Thoracic aorta (tissue), 2 donors: Measurements from ENCODE around the gene CRACDL. TPM values are rescaled to one million over a fixed set of nuclear protein-coding genes. Genes with fewer than 3 reads are reported as not detected.

ENCODE experiments used
- ATAC-seq: fragments of 150-250 bp; one replicate; pipeline ENCODE4 v1.8.0; 2017; ENCODE audit warnings: low read depth; ENCODE audit not compliant: insufficient number of reproducible peaks, low FRiP score
- DNase-seq: peaks from one replicate; pipeline ENCODE4 v3.0.0-alpha.2; 2020; ENCODE audit warnings: low spot score
- H3K27ac ChIP-seq, 2 donors: fragments of 200-600 bp; sonication (generic); 1 replicate in 1 of 2; 2 replicates in 1 of 2; pipeline ENCODE4 v1.5.1; 2016; ENCODE audit warnings: mild to moderate bottlenecking in 2 of 2, moderate library complexity in 2 of 2
- H3K27me3 ChIP-seq: fragments of 200-600 bp; sonication (generic); replicated peaks from 2 replicates; pipeline ENCODE4 v1.6.0; 2016; ENCODE audit warnings: mild to moderate bottlenecking; ENCODE audit not compliant: insufficient read depth
- H3K36me3 ChIP-seq: fragments of 200-600 bp; sonication (generic); one replicate; pipeline ENCODE4 v1.5.1; 2016
- H3K4me1 ChIP-seq, 2 donors: fragments of 200-600 bp; sonication (generic); 1 replicate in 1 of 2; 2 replicates in 1 of 2; pipeline versions ENCODE4 v1.5.1 to v1.6.0; 2016; ENCODE audit warnings: low read depth in 2 of 2, mild to moderate bottlenecking in 1 of 2; ENCODE audit not compliant: control insufficient read depth in 1 of 2
- H3K4me3 ChIP-seq: fragments of 200-600 bp; sonication (generic); 2 replicates; pipeline ENCODE4 v1.5.1; 2016; ENCODE audit warnings: mild to moderate bottlenecking
- H3K9me3 ChIP-seq: fragments of 200-600 bp; sonication (generic); 2 replicates; pipeline ENCODE4 v1.5.1; 2016
- total RNA-seq, 2 donors: library from RNA; depleted of rRNA; stranded (reverse); fragments of >200 nt; gene quantifications; one replicate each; pipeline versions ENCODE4 v1.1.0 to v1.2.3, GENCODE V29; 2016
- TF ChIP-seq, protein P1 (sequence below): fragments of 200-600 bp; sonication (generic); IDR thresholded peaks from one replicate; pipeline ENCODE4 v1.5.1; 2019; ENCODE audit warnings: antibody characterized with exemption

The CRACDL gene
- total RNA-seq, 2 donors from 2014 or later, result 1.9 to 5.9 TPM

DNA sequence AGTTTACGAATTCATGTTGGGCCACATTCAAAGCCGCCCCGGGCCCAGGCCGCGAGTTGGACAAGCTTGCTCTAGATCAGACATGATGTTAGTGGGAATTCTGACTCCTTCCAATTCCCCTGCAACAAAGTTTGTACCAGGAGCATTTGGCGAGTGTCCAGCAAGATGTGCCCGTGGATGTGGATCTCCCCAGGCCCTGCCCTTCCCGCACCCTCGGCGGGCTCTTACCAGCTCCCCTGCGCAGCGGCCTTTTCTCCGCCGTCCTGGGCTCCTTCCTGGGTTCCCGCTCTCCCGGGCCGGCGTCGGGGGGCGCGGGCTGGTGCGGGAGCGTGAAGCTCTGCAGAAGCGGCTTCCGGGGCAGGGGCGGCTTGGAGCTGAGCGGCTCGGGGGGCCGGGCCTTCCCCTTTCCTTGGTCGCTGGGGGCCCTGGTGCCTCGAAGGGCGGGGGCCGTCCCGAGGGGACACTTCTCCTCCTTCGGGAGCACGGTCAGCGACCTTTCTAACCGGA is 114.3 kb downstream of the CRACDL start:
- no peaks in the 10 kb centered on the region for H3K27me3 ChIP-seq
- TF ChIP-seq, protein P1, sequence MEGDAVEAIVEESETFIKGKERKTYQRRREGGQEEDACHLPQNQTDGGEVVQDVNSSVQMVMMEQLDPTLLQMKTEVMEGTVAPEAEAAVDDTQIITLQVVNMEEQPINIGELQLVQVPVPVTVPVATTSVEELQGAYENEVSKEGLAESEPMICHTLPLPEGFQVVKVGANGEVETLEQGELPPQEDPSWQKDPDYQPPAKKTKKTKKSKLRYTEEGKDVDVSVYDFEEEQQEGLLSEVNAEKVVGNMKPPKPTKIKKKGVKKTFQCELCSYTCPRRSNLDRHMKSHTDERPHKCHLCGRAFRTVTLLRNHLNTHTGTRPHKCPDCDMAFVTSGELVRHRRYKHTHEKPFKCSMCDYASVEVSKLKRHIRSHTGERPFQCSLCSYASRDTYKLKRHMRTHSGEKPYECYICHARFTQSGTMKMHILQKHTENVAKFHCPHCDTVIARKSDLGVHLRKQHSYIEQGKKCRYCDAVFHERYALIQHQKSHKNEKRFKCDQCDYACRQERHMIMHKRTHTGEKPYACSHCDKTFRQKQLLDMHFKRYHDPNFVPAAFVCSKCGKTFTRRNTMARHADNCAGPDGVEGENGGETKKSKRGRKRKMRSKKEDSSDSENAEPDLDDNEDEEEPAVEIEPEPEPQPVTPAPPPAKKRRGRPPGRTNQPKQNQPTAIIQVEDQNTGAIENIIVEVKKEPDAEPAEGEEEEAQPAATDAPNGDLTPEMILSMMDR, result no peak
- no peaks in the 10 kb centered on the region for H3K9me3 ChIP-seq
- ATAC-seq (no peak), DNase-seq (no peak)
- H3K36me3 ChIP-seq, result no peaks in the 10 kb centered on the region
- no peak overlapping the region for H3K4me3 ChIP-seq
- no peak overlapping the region for H3K27ac ChIP-seq
- H3K4me1 ChIP-seq, result peaks cover 4 to 36% of the 10 kb centered on the region in 2 donors

DNA sequence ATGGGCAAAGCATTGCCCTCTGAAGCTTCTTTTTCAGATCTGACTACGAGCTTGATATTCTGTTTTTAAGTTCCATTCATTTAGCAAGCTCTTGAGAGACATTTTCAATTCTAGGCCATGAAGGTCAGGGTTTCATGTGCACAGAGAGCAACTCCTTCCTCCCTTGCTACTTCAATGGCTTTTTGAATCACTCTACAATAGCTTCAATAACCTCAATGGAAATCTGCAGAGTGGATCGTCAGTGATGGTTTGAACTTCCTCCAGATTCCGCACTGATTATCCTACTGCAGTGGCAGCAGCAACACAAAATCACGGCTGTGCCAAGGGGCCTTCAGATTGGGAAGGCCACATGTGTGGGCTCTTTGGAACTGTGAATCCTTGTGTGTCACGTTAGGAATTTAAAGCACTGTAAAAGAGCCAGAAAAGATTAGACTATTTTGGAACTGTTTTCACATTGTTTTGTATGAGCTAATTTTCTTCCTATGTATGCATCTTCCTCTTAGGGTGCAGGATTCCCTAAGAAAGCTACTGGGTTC is 116.7 kb downstream of the CRACDL start:
- Histone ChIP-seq H3K4me3 (no peak overlapping the region), H3K27me3 (no peaks in the 10 kb centered on the region), H3K9me3 (no peaks in the 10 kb centered on the region), H3K27ac (no peak overlapping the region), H3K4me1 (peaks cover 4 to 25% of the 10 kb centered on the region in 2 donors), H3K36me3 (no peaks in the 10 kb centered on the region)
- DNase-seq (no peak), ATAC-seq (no peak)
- TF ChIP-seq, protein P1, result no peak

DNA sequence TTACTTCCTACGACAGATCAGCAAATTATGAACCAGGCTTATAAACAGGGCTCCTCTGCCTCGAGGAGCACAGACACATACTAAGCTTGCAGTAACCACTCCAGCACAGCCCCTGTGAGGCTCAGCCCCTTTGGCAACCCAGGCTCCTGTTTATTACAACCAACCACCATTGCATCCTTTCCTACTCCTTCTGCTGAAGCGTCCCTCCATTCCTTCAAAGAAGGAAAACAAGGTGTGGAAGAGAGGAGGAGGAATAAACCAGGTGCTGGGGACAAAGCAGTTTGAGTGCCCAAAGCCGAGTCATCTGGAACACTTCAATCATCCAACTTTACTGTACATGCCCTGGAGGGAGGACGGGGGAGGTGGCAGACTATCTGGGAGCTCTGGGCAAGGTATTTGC is 117.9 kb downstream of the CRACDL start:
- H3K4me3 ChIP-seq, result no peak overlapping the region
- H3K27ac ChIP-seq, result no peak overlapping the region
- H3K9me3 ChIP-seq, result no peaks in the 10 kb centered on the region
- H3K27me3 ChIP-seq, result no peaks in the 10 kb centered on the region
- H3K4me1 ChIP-seq, result peaks cover 0 to 17% of the 10 kb centered on the region in 2 donors
- H3K36me3 ChIP-seq, result no peaks in the 10 kb centered on the region
- ATAC-seq (no peak), DNase-seq (no peak)
- TF ChIP-seq, protein P1, result no peak

DNA sequence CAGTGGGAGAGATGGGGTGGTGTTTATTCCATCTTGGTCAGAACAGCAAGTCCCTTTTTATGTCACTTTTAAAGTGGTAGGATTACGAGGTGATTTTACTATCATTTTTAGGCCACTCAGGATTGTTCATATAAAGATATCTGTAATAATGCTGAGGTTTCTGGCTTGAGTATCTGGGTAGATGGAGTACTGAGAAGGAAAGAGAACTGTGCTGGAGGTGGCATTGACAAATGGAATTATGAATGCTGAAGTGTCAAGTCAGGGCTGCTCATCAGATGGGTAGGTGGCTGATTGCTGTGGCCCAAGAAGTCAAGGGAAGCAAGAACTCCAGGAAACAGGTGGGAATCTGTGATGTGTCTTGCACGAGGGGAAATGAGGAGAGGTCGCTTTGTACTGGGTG is 119.7 kb downstream of the CRACDL start:
- DNase-seq, result no peak
- ATAC-seq, result no peak
- TF ChIP-seq, protein P1, result no peak
- H3K36me3 ChIP-seq, result no peaks in the 10 kb centered on the region
- H3K27me3 ChIP-seq, result no peaks in the 10 kb centered on the region
- peaks cover 0 to 10% of the 10 kb centered on the region in 2 donors for H3K4me1 ChIP-seq
- H3K27ac ChIP-seq, result no peak overlapping the region
- no peak overlapping the region for H3K4me3 ChIP-seq
- H3K9me3 ChIP-seq, result no peaks in the 10 kb centered on the region

DNA sequence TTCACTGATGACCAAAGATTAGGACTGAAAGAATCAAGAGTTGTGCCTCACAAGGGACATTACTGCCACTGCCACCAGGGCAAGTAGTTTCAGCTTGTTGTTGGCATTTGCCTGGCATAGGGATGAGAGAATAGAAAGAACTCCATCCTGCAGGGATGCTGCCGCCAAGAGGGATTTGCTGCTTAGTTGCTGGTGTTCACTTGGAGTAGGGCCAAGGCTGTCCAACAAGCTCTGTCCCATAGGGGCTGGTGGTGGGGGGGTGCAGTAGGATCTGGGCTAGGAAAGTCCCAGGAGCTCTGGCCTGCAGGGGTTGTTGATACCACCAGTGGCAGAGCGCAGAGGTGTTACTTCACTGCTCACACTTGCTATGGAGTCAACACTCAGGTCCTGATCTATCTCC is 120.2 kb downstream of the CRACDL start:
- TF ChIP-seq, protein P1, result no peak
- H3K27ac ChIP-seq, result no peak overlapping the region
- no peak for DNase-seq
- H3K27me3 ChIP-seq, result no peaks in the 10 kb centered on the region
- peaks cover 0 to 14% of the 10 kb centered on the region in 2 donors for H3K4me1 ChIP-seq
- no peak for ATAC-seq
- H3K4me3 ChIP-seq, result no peak overlapping the region
- no peaks in the 10 kb centered on the region for H3K36me3 ChIP-seq
- no peaks in the 10 kb centered on the region for H3K9me3 ChIP-seq
